CD14-positive monocyte (primary cell): Measurements from ENCODE around the gene NEK9. TPM values are rescaled to one million over a fixed set of nuclear protein-coding genes. Genes with fewer than 3 reads are reported as not detected.

ENCODE experiments used
- DNase-seq, 3 donors: peaks; one replicate each; pipeline ENCODE4 v3.0.0-alpha.2; 2011 to 2022
- H2AFZ ChIP-seq: 2 replicates; pipeline ENCODE4 v1.6.0; 2012; ENCODE audit warnings: mild to moderate bottlenecking, low read depth, low read length, inconsistent platforms; ENCODE audit not compliant: insufficient read depth, poor library complexity, severe bottlenecking
- H3K27ac ChIP-seq, 2 donors: 1 replicate in 1 of 2; 2 replicates in 1 of 2; pipeline ENCODE4 v1.5.1; 2012 to 2013; ENCODE audit warnings: low read length in 2 of 2, control low read depth in 1 of 2, inconsistent platforms in 1 of 2, low read depth in 1 of 2, mild to moderate bottlenecking in 1 of 2
- H3K27me3 ChIP-seq, 2 donors: one replicate each; pipeline versions ENCODE4 v1.6.0 to v1.6.1; 2011 to 2013; ENCODE audit warnings: low read length in 2 of 2; ENCODE audit not compliant: control insufficient read depth in 2 of 2, insufficient read depth in 2 of 2
- H3K36me3 ChIP-seq, 2 donors: replicated peaks in 1 of 2; 1 replicate in 1 of 2; 2 replicates in 1 of 2; pipeline versions ENCODE4 v1.5.1 to v1.6.1; 2012 to 2013; ENCODE audit warnings: low read length in 2 of 2, control low read depth in 1 of 2, inconsistent platforms in 1 of 2, mild to moderate bottlenecking in 1 of 2; ENCODE audit not compliant: insufficient read depth in 2 of 2, control insufficient read depth in 1 of 2
- H3K4me1 ChIP-seq, 2 donors: 1 replicate in 1 of 2; 2 replicates in 1 of 2; pipeline versions ENCODE4 v1.5.1 to v1.6.1; 2012 to 2013; ENCODE audit warnings: low read length in 2 of 2, control low read depth in 1 of 2, inconsistent platforms in 1 of 2, mild to moderate bottlenecking in 1 of 2, moderate library complexity in 1 of 2; ENCODE audit not compliant: insufficient read depth in 2 of 2, control insufficient read depth in 1 of 2
- H3K4me2 ChIP-seq: replicated peaks from 2 replicates; pipeline ENCODE3; 2012; ENCODE audit warnings: low read length, moderate library complexity, mild to moderate bottlenecking; ENCODE audit not compliant: poor library complexity, severe bottlenecking; ENCODE audit errors: extremely low read depth
- H3K4me3 ChIP-seq, 3 experiments: fragments of 200-600 bp in 1 of 3; sonication (generic) in 1 of 3; replicated peaks in 1 of 3; 1 replicate in 2 of 3; 2 replicates in 1 of 3; pipeline ENCODE4 v1.5.1; 2011 to 2013; ENCODE audit warnings: low read length in 3 of 3, mild to moderate bottlenecking in 3 of 3, control low read depth in 2 of 3, low read depth in 2 of 3, inconsistent platforms in 1 of 3, moderate library complexity in 1 of 3
- H3K79me2 ChIP-seq: 2 replicates; pipeline ENCODE4 v1.6.0; 2012; ENCODE audit warnings: mild to moderate bottlenecking, control low read depth, inconsistent platforms, low read length, moderate library complexity; ENCODE audit not compliant: insufficient read depth
- H3K9ac ChIP-seq: 2 replicates; pipeline ENCODE4 v1.6.0; 2017; ENCODE audit warnings: low read length, mild to moderate bottlenecking; ENCODE audit not compliant: insufficient read depth, poor library complexity, severe bottlenecking
- H3K9me3 ChIP-seq, 2 donors: replicated peaks in 1 of 2; 1 replicate in 1 of 2; 2 replicates in 1 of 2; pipeline versions ENCODE4 v1.5.1 to v1.6.1; 2012 to 2013; ENCODE audit warnings: low read length in 2 of 2, control low read depth in 1 of 2; ENCODE audit not compliant: control insufficient read depth in 1 of 2, insufficient read depth in 1 of 2
- H4K20me1 ChIP-seq: 2 replicates; pipeline ENCODE4 v1.6.0; 2012; ENCODE audit warnings: mild to moderate bottlenecking, low read length, control low read depth, moderate library complexity; ENCODE audit not compliant: insufficient read depth
- H3K27ac Mint-ChIP-seq, 7 donors: one replicate each; pipeline ENCODE4 v1.8.0; 2020; ENCODE audit warnings: mild to moderate bottlenecking in 7 of 7, mixed read lengths in 7 of 7, moderate library complexity in 6 of 7, inconsistent platforms in 2 of 7
- H3K27me3 Mint-ChIP-seq, 3 donors: one replicate each; pipeline ENCODE4 v1.8.0; 2021 to 2022; ENCODE audit warnings: low read depth in 3 of 3, mild to moderate bottlenecking in 3 of 3, mixed read lengths in 3 of 3, moderate library complexity in 3 of 3, inconsistent platforms in 1 of 3
- H3K36me3 Mint-ChIP-seq, 2 donors: one replicate each; pipeline ENCODE4 v1.8.0; 2020; ENCODE audit warnings: mixed read lengths in 2 of 2, inconsistent platforms in 1 of 2, mild to moderate bottlenecking in 1 of 2
- H3K4me1 Mint-ChIP-seq: one replicate; pipeline ENCODE4 v1.8.0; 2020; ENCODE audit warnings: mild to moderate bottlenecking, mixed read lengths
- H3K4me3 Mint-ChIP-seq, 2 donors: one replicate each; pipeline ENCODE4 v1.8.0; 2020; ENCODE audit warnings: mild to moderate bottlenecking in 2 of 2, mixed read lengths in 2 of 2, moderate library complexity in 1 of 2
- H3K9me3 Mint-ChIP-seq, 7 donors: one replicate each; pipeline ENCODE4 v1.8.0; 2020 to 2022; ENCODE audit warnings: mixed read lengths in 7 of 7, mild to moderate bottlenecking in 6 of 7, moderate library complexity in 6 of 7, inconsistent platforms in 2 of 7
- CTCF ChIP-seq: fragments of 200-600 bp; IDR thresholded peaks from one replicate; pipeline ENCODE4 v1.8.0; 2022; ENCODE audit warnings: antibody characterized with exemption, mild to moderate bottlenecking
- WGBS: methylation state at CpG from one replicate; pipeline ENCODE4 v1.1.5; 2013; ENCODE audit warnings: missing lambda C conversion rate; ENCODE audit not compliant: insufficient coverage; 5-methylcytosine and 5-hydroxymethylcytosine counted together
- intact Hi-C, 2 donors: fragments of 100-400 bp; cut with micrococcal nuclease; formaldehyde crosslinking; loops; one replicate each; pipeline versions ENCODE4 v1.15.0 to v1.15.1; 2023
- polyA plus RNA-seq, 3 donors: library from polyadenylated mRNA; depleted of rRNA in 1 of 3; unstranded in 2 of 3; stranded (reverse) in 1 of 3; fragments of 300-500 nt in 2 of 3; fragments of >200 nt in 1 of 3; fragmentation: Illumina TruSeq in 2 of 3; gene quantifications; 1 replicate in 2 of 3; 2 replicates in 1 of 3; pipeline ENCODE4 v1.2.3, GENCODE V29; 2012 to 2021

The NEK9 gene
- polyA plus RNA-seq, 3 donors, result 8.9 to 27.8 (median 10.1) TPM

DNA sequence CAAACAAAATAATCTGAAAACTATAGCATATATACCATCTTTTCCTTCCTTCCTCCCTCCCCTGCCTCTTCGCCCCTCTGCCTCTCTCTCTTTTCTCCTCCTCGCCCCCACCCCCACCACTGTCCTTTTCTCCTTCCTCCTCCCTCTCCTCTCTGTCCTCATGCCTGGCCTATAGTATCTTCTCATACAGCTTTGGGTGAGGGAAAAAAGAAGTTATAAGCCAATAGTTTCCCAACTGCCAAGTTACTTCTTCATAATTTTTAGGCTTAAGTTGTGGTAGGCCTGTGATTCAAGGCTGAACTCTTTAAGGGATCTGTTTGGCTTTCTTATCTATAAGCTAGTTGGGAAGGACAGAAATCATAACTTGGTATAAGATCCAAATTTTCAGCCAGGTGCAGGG is 40.5 kb upstream of the NEK9 start:
- Histone ChIP-seq H3K27me3 (no peaks in the 10 kb centered on the region), H3K27ac (peak overlapping the region; percentile 42 to 64), H4K20me1 (peaks cover 17% of the 10 kb centered on the region), H3K36me3 (peaks cover 4 to 10% of the 10 kb centered on the region in 2 donors), H3K4me3 (no peak overlapping the region), H3K4me1 (peaks cover 37 to 64% of the 10 kb centered on the region in 2 donors), H3K79me2 (peaks cover 98% of the 10 kb centered on the region), H3K9ac (no peak overlapping the region), H3K9me3 (no peaks in the 10 kb centered on the region), H2AFZ (no peak overlapping the region), H3K4me2 (no peak overlapping the region)
- Mint-ChIP-seq H3K36me3 (peaks cover 15 to 20% of the 10 kb centered on the region in 2 donors), H3K27ac (peak overlapping the region; percentile 42 to 88 (median 83)), H3K27me3 (no peaks in the 10 kb centered on the region), H3K9me3 (peaks cover 0 to 4% (median 0%) of the 10 kb centered on the region in 7 donors), H3K4me1 (peaks cover 53% of the 10 kb centered on the region), H3K4me3 (no peak overlapping the region)
- intact Hi-C loops, result no loop called here
- WGBS, result 0% methylated on average over 1 of the region's 2 CpGs
- peak in 1 of 3 donors; percentile 31 for DNase-seq
- TF ChIP-seq CTCF, result no peak

DNA sequence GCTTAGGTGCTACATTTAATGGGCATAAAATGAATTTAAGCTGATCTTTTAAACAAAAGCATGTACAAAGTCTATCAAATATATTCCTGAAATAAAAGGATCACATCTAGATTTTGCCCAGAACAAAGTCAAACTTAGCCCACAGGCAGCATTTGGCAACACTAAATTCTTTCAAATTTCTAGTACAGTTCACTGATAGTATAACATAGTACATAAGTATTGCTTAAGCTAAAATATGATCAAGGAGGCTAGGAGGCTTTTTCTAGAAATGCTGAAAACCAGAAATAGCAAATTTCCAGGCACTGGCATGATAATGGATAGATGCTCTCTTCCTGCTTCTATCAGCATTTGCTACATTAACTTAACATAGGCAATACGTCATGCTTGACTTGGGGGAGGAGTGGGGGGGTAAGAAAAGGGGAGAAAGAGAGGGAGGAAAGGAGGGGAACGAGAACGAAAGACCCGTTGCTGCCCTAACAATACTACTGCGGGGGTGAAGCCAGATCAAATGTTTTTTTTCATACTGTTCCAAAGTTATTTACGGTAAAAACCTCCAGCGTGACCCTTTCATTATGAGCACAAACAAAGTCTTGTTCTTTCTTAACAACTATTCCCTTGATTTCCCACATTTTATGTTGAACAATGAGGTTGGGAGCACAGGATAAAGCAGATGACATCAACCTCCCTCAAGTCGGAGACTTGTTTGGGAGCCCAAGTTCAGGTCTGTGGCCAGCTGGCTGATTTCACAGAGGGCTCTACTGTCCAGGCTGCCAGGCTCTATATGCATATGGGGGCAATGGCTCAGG is 38.9 kb upstream of the NEK9 start:
- H3K27me3 ChIP-seq, result no peaks in the 10 kb centered on the region

More for the DNA sequence above, 38.9 kb upstream of the NEK9 start:
- no peak overlapping the region for H3K9ac ChIP-seq
- no peak for DNase-seq
- no peaks in the 10 kb centered on the region for H3K9me3 ChIP-seq
- no peak overlapping the region for H3K4me3 Mint-ChIP-seq
- peak overlapping the region in 3 of 7 donors; percentile 31 to 55 (median 50) for H3K27ac Mint-ChIP-seq
- H3K4me3 ChIP-seq, result no peak overlapping the region
- peaks cover 4 to 18% of the 10 kb centered on the region in 2 donors for H3K36me3 ChIP-seq
- H3K4me2 ChIP-seq, result no peak overlapping the region
- peaks cover 48% of the 10 kb centered on the region for H3K4me1 Mint-ChIP-seq
- peaks cover 17% of the 10 kb centered on the region for H4K20me1 ChIP-seq
- peaks cover 27 to 48% of the 10 kb centered on the region in 2 donors for H3K4me1 ChIP-seq
- no peak for TF ChIP-seq CTCF
- peaks cover 0 to 4% (median 0%) of the 10 kb centered on the region in 7 donors for H3K9me3 Mint-ChIP-seq
- WGBS, result 86% methylated on average over 1 of the region's 8 CpGs
- H3K79me2 ChIP-seq, result peaks cover 98% of the 10 kb centered on the region
- intact Hi-C loops, result no loop called here
- H3K27me3 Mint-ChIP-seq, result no peaks in the 10 kb centered on the region
- H3K27ac ChIP-seq, result peak overlapping the region in 1 of 2 donors; percentile 26
- H3K36me3 Mint-ChIP-seq, result peaks cover 16 to 31% of the 10 kb centered on the region in 2 donors
- no peak overlapping the region for H2AFZ ChIP-seq
